GM13976 (cell line): ENCODE data around the gene ASB4.

Source experiments
- DNase-seq: peaks from one replicate; pipeline ENCODE4 v3.0.0; 2012; ENCODE audit warnings: low spot score
- CTCF ChIP-seq: IDR thresholded peaks from 2 replicates; pipeline ENCODE4 v1.5.1; 2012; ENCODE audit warnings: borderline replicate concordance, mild to moderate bottlenecking; ENCODE audit not compliant: insufficient read depth; ENCODE audit errors: extremely low read depth, missing control alignments, control extremely low read depth
- in situ Hi-C: fragments of 300-500 bp; cut with MboI; formaldehyde crosslinking; loops from one replicate; pipeline ENCODE4 v1.12.0; 2022; ENCODE audit warnings: low sequenced_read_pairs, mixed read lengths, inconsistent platforms; ENCODE audit not compliant: unreplicated experiment

Gene ASB4

GRCh38 chr7:95478272-95479037 lies 7.3 kb upstream of the ASB4 start:
- no peak for DNase-seq
- in situ Hi-C loops: loop anchor here (25.0 kb wide), 1 partner anchor 1016 kb away; no protein-coding TSS in a partner anchor
- TF ChIP-seq CTCF: no peak

GRCh38 chr7:95479992-95480624 lies 5.6 kb upstream of the ASB4 start:
- no peak for TF ChIP-seq CTCF
- in situ Hi-C loops: loop anchor here (25.0 kb wide), 1 partner anchor 1018 kb away; no protein-coding TSS in a partner anchor
- DNase-seq: no peak

- no peak for TF ChIP-seq CTCF
- in situ Hi-C loops: loop anchor here (25.0 kb wide), 1 partner anchor 1019 kb away; no protein-coding TSS in a partner anchor
- no peak for DNase-seq
These were observed 4.2 kb upstream of the ASB4 start for GRCh38 chr7:95481271-95482165.

GRCh38 chr7:95482424-95482823 lies 3.3 kb upstream of the ASB4 start:
- DNase-seq: no peak
- in situ Hi-C loops: loop anchor here (25.0 kb wide), 1 partner anchor 1020 kb away; no protein-coding TSS in a partner anchor
- TF ChIP-seq CTCF: no peak

GRCh38 chr7:95490231-95490762 lies 4.6 kb downstream of the ASB4 start:
- no peak for TF ChIP-seq CTCF
- in situ Hi-C loops: loop anchor here (25.0 kb wide), 1 partner anchor 1028 kb away; no protein-coding TSS in a partner anchor
- DNase-seq: no peak

GRCh38 chr7:95491201-95491600 lies 5.5 kb downstream of the ASB4 start:
- no peak for DNase-seq
- in situ Hi-C loops: loop anchor here (25.0 kb wide), 1 partner anchor 1029 kb away; no protein-coding TSS in a partner anchor
- TF ChIP-seq CTCF: no peak
